IPS-18c (cell line): Measurements from ENCODE around the gene SRP54.

Source experiments
- H3K4me3 ChIP-seq: 2 replicates; pipeline ENCODE4 v1.7.0; 2013; ENCODE audit warnings: low read depth, mild to moderate bottlenecking, low read length, moderate library complexity; ENCODE audit not compliant: insufficient read depth
- H3K9me3 ChIP-seq: one replicate; pipeline ENCODE4 v1.6.1; 2013; ENCODE audit warnings: mild to moderate bottlenecking, low read length, moderate library complexity; ENCODE audit not compliant: control insufficient read depth, insufficient read depth

The SRP54 gene

DNA sequence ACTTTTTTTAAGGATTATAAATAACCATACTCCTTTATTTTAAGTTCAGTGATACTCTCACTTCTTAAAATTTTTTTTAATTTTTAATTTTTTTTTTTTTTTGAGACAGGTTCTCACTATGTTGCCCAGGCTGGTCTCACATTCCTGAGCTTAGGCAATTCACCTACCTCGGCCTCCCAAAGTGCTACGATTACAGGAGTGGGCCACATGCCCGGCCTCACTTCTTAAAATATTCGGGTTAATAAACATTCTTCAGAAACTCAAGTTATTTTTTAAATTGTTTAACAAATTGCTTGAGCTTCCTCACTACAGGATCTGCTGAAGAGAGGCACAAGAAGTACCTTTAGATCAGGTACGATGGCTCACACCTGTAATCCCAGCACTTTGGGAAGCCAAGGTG is 4.3 kb upstream of the SRP54 start:
- H3K4me3 ChIP-seq: no peak overlapping the region
- H3K9me3 ChIP-seq: no peaks in the 10 kb centered on the region

DNA sequence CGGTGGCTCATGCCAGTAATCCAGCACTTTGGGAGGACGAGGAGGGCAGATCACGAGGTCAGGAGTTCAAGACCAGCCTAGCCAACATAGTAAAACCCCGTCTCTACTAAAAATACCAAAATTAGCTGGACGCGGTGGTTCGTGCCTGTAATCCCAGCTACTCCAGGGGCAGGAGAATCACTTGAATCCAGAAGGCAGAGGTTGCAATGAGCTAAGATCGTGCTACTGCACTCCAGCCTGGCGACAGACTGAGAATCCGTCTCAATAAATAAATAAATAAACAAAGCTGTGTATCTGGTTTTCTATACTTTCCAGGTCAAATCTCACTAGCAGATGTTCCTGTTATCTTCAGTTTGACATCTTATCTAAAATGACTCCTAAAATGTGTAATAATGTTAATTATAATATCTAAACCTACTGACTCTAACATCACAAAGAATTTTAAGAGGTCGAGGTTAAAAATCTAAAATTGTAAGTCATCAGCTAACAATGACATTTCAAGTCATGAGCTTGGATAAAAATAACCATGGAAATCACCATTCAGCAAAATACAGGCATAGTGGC is 2.4 kb upstream of the SRP54 start:
- Histone ChIP-seq H3K4me3 (0 out of 2 replicates have a peak overlapping the region, but pooled peaks have one; percentile 98), H3K9me3 (no peaks in the 10 kb centered on the region)

GRCh38 chr14:34981743-34982420 is 910 bp upstream of the SRP54 start:
- Histone ChIP-seq H3K4me3 (peak overlapping the region; percentile 98), H3K9me3 (no peaks in the 10 kb centered on the region)

DNA sequence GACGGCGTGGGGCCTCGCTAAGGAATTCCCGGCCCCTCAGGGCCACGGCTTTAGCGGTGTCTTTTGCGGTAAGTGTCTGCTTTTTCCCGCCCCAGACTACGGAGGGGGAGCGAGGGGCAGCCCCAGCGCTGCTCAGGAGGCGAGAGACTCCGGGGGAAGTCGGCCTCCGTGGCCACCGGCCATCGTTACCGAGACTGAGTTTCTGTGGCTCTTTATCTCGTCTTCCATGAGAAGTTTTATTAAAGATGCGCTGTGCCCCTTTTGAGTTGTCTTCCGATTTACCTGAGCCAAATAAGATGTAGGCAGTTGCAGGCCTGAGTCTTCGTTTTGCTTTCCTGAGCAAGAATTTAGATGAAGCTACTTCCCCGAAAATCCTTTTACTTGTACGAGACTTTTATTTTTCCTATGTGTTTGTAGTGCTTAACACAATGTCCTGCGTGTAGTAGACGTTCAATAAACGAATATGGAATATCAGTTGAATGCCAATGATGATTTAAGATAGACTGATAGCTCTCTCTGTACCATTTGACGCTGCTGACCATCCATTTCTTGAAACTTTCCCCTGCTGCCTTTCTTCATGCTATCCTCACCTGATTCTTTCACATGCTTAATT is 462 bp downstream of the SRP54 start:
- Histone ChIP-seq H3K9me3 (no peaks in the 10 kb centered on the region), H3K4me3 (peak overlapping the region; percentile 98)

- H3K9me3 ChIP-seq: no peaks in the 10 kb centered on the region
- H3K4me3 ChIP-seq: peak overlapping the region; percentile 98
These were observed 994 bp downstream of the SRP54 start for GRCh38 chr14:34983786-34984185.

- no peak overlapping the region for H3K4me3 ChIP-seq
- no peaks in the 10 kb centered on the region for H3K9me3 ChIP-seq
These were observed 2.9 kb downstream of the SRP54 start for GRCh38 chr14:34985740-34986139.

GRCh38 chr14:34987180-34987579 is 4.4 kb downstream of the SRP54 start:
- no peak overlapping the region for H3K4me3 ChIP-seq
- H3K9me3 ChIP-seq: no peaks in the 10 kb centered on the region

GRCh38 chr14:34989762-34990161 is 7.0 kb downstream of the SRP54 start:
- H3K9me3 ChIP-seq: no peaks in the 10 kb centered on the region
- no peak overlapping the region for H3K4me3 ChIP-seq

DNA sequence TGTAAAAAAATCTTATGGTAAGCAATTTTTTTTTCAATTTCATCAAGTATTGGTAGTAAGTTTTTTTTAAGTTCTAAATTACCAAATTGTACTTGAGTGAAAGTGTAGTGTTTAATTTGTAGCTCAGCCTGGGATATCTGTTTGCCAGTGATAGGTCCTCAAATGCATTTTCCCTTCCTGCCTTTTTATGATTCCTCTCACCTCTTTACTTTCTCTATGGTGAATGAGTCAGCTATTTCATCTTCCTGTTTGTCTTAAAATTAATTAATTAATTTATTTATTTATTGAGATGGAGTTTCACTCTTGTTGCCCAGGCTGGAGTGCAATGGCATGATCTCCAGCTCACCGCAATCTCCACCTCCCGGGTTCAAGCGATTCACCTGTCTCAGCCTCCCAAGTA is 10.6 kb downstream of the SRP54 start:
- Histone ChIP-seq H3K9me3 (no peaks in the 10 kb centered on the region), H3K4me3 (no peak overlapping the region)

- Histone ChIP-seq H3K9me3 (no peaks in the 10 kb centered on the region), H3K4me3 (no peak overlapping the region)
These were observed 11.9 kb downstream of the SRP54 start for GRCh38 chr14:34994668-34995067.

DNA sequence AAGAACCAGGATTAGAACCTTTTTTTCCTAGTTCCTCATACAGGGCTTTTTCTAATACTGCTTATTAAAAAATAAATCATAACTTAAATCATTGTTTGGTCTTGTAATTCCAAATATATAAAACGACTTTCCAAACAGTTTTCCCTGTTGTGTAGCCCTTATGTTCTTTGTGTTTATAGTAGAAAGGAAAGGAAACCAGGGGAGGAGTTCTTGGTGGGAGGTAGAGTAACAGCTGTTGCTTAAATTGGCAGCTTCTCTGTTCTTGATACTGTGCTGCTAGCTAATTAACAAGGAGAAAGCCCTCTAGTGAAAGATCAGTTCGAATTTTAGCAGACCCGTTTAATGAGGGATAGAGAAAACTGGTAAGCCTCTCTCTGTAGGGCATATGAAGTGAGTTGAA is 15.0 kb downstream of the SRP54 start:
- H3K4me3 ChIP-seq: no peak overlapping the region

GRCh38 chr14:34999500-34999899 is 16.7 kb downstream of the SRP54 start:
- H3K4me3 ChIP-seq: no peak overlapping the region
- H3K9me3 ChIP-seq: no peaks in the 10 kb centered on the region

More for the DNA sequence above, 15.0 kb downstream of the SRP54 start:
- no peaks in the 10 kb centered on the region for H3K9me3 ChIP-seq

- no peak overlapping the region for H3K4me3 ChIP-seq
- no peaks in the 10 kb centered on the region for H3K9me3 ChIP-seq
These were observed 18.8 kb downstream of the SRP54 start for GRCh38 chr14:35001621-35002020.

- no peak overlapping the region for H3K4me3 ChIP-seq
- no peaks in the 10 kb centered on the region for H3K9me3 ChIP-seq
These were observed 22.0 kb downstream of the SRP54 start for GRCh38 chr14:35004839-35005238.

DNA sequence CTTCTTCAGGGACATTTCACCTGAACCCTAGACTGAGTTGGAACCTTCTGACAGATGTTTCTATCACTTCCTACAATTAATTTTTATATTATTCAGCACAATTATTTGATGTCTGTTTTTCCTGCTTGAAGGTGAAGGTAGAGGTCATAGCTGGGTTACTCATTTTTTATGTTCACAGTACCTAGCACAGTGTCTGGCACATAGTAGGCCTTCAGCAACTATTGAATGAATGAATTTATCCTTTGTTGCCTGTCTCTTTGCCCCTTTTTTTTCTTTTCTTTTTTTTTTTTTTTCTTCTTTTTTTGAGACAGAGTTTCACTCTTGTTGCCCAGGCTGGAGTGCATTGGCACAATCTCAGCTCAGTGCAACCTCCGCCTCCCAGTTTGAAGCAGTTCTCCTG is 33.8 kb downstream of the SRP54 start:
- H3K9me3 ChIP-seq: no peaks in the 10 kb centered on the region
- no peak overlapping the region for H3K4me3 ChIP-seq

GRCh38 chr14:35020713-35021112 is 37.9 kb downstream of the SRP54 start:
- Histone ChIP-seq H3K9me3 (no peaks in the 10 kb centered on the region), H3K4me3 (no peak overlapping the region)

DNA sequence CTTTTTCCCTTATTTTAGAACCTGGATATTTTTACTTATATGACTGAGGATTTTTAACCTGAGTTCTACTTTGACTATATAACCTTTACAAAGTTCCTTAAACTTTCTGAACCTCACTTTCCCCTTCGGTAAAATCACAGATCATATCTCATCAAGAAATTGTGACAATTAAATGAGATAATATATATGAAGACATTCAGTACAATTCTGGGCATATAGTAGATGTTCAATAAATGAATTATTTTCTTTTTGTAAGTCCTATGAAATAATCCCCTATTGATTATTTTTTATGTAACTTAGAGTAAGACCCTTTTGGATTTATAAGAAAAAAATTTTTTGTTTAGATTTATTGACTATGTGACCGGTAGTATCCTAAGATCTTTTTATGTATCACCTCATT is 45.6 kb downstream of the SRP54 start:
- Histone ChIP-seq H3K9me3 (no peaks in the 10 kb centered on the region), H3K4me3 (no peak overlapping the region)

DNA sequence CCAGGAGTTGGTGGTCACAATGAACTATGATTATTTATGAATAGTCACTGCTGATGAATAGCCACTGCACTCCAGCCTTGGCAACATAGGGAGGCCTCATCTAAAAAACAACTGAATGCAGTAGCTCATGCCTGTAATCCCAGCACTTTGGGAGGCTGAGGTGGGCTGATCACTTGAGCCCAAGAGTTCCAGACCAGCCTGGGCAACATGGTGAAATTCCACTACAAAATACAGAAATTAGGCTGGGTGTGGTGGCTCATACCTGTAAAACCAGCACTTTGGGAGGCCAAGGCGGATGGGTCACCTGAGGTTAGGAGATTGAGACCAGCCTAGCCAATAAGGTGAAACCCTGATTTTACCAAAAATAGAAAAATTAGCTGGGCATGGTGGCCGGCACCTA is 49.8 kb downstream of the SRP54 start:
- Histone ChIP-seq H3K9me3 (no peaks in the 10 kb centered on the region), H3K4me3 (no peak overlapping the region)
